HG03280 (cell line): ENCODE measurements around the gene PRKCZ.

Source experiments
- ATAC-seq: cut with Tn5 transposase; IDR thresholded peaks from one replicate; pipeline ENCODE4 v1.9.1; 2021; ENCODE audit warnings: mild to moderate bottlenecking, moderate library complexity; ENCODE audit not compliant: unreplicated experiment

The PRKCZ gene

GRCh38 chr1:2044510-2045319, 5.5 kb upstream of the PRKCZ start:
- ATAC-seq = no peak

DNA sequence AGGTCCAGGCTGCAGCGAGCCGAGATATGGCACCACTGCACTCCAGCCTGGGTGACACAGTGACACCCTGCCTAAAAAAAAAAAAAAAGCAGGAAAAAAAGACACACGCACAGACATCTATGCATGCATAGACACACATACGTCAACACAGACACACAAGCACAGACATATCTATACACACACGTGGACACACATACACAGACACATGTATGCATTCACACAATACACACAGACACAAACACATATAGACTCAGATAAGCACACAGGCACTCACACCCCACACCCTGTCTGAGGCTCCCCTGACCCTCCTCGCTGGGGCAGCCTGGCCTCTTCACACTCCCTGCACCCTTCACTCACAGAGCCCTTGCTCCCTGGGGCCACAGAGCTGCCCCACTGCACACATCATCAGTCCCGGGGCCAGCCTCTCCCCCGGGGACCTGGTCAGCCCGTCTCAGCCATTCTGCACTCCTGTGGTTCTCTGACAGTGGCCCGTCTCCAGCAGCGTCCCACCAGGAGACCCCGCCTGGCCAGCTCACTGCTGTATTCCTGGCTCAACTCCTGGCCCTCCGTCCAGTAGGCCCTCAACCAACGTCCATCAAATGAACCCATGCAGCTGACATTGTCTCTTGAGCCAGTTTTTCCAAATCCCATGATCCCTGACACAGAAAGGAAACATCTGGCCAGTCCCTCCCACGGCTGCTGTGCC, 4.6 kb upstream of the PRKCZ start:
- no peak for ATAC-seq

DNA sequence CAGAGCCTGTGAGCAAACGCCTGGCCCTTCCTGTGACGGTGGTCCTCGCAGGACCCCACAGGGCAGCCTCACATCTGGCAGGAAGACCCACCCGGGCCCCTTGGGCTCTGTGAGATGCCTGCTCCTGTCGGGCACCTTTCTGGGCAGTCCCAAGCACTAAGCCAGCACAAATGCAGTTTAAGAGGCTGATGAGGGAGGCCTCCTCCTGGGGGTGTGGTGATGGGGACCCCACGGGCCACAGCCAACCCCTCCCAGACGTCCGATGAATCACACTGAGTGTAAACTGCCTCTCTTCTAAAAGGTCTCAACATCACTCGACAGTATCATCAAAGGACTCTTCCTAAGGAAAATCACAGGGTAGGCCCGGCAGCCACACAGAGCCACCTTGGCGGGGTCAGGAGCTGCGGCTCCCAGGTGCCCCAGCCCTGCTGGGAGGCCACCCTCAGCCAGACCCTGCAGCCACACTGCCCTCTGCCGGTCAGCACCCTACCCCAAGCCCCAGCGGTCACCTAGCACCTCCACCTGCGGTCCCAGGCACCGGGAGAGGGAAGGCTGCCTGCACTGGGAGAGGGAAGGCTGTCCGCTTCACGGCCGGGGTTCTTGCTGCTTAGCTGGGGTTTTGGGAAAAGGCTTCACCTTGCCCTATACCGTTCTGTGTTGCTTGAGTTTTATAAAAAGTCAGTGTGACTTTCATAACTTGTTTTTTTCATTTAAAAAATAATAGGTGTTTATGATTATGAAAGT, 3.9 kb upstream of the PRKCZ start:
- no peak for ATAC-seq

GRCh38 chr1:2046953-2047748, 3.1 kb upstream of the PRKCZ start:
- ATAC-seq = no peak

GRCh38 chr1:2047749-2048729, 2.2 kb upstream of the PRKCZ start:
- ATAC-seq = no peak

DNA sequence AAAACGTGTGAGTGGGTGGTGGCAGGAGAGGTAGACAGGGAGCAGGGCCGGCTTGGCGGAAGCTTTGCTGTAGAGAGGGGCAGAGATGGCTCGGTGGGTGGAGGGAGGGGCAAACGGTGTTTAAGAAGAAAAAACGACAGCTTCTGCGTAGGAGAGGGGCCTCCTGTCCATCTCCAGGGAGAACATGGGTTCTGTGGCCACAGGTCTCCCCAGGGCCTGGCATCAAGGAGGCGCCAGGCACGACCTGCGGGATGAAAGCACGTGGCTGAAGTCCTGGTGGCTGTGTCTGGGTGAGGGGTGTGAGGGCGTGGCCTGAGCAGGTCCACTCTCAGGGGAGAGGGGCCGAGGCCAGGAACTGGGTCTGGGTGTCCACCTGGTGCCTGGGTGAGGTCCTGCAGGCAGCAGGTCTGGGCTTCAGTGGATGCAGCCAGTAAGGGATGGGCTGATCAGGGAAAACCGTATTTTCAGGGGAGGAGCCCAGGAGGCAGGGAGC, 940 bp upstream of the PRKCZ start:
- ATAC-seq = no peak

GRCh38 chr1:2050461-2050792, 216 bp downstream of the PRKCZ start:
- ATAC-seq = no peak

- no peak for ATAC-seq
These were observed 827 bp downstream of the PRKCZ start for GRCh38 chr1:2050793-2051682.

GRCh38 chr1:2052054-2052679, 2.0 kb downstream of the PRKCZ start:
- ATAC-seq = no peak

- ATAC-seq = no peak
These were observed 2.5 kb downstream of the PRKCZ start for GRCh38 chr1:2052756-2053155.

DNA sequence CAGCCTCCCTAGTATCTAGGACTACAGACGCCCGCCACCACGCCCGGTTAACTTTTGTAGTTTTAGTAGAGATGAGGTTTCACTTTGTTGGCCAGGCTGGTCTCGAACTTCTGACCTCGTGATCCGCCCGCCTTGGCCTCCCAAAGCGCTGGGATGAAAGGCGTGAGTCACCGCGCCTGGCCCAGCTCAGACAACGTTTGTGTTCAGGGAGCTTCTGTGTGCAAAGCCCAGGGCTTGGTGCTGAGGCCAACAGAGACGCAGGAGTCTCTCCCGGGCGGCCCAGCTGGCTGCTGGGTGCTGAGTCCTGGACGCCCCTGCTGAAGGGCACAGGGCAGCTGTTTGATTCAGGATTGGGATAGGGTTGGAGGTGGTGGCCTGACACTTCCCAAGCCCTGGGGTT, 3.0 kb downstream of the PRKCZ start:
- ATAC-seq = no peak

GRCh38 chr1:2053784-2054376, 3.7 kb downstream of the PRKCZ start:
- ATAC-seq = no peak

GRCh38 chr1:2054560-2054959, 4.3 kb downstream of the PRKCZ start:
- no peak for ATAC-seq

DNA sequence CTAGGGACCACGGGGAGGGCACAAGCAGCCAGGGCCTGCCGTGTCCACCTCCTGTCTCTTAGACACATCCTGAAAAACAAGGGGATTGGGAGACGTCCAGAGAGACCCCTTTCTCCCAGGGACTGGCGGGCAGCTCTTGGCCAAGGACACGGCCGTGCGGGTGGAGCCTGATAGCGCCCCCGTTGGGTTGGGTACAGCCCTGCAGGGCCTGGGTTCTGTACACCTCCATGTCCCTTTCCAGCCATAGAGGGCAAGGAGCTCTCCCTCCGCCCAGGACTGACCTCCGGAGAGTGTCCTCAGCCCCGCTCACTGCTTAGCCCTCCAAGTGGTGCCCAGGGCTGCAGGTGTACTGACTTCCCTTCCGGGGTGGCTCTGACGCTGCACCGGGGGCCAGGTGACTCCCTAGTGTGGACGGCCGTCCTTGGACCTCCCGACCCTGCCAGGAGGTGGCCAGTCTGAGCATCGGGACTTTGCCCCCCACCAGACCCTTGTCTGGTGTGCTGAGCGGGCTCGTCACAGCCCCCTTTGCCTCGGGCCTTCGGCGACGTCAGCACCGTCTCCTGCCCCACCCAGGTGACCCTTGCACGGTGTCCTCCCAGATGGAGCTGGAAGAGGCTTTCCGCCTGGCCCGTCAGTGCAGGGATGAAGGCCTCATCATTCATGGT, 5.8 kb downstream of the PRKCZ start:
- ATAC-seq = no peak

DNA sequence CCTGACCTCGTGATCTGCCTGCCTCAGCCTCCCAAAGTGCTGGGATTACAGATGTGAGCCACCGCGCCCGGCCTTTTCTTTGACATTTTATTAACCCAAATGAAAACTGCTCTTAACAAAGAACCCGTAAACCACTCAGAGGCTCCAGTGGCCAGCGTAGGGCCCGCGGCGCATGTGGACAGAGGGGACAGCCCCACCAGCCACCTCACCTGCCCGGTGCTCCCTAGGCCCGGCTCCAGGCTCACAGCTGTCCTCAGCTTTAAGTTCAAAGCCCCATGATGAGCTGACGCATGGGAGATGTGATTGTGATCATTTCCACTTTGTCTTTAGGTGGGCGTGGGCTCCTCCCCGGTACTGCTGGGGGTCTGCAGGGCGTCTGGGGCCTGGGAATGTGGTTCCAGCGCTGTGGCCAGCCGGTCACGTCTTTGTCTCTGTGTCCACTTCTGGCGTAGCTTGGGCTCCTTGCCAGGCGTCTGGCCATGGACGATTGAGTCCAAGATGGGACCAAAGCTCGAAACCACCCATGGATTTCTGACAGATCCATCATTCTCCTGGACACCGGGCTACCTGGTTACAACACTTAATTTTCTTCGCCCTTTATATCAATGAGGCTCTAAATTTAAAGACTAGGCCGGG, 6.9 kb downstream of the PRKCZ start:
- ATAC-seq = no peak

GRCh38 chr1:2059290-2059953, 9.2 kb downstream of the PRKCZ start:
- no peak for ATAC-seq
